CD4-positive, alpha-beta T cell treated with Interleukin-15 for 1 hour (primary cell): ENCODE results near the gene ASPRV1.

Experiments used
- DNase-seq: peaks from one replicate; pipeline ENCODE4 v3.0.0-alpha.2; 2020

The ASPRV1 gene

GRCh38 chr2:69988086-69988635 is 26.7 kb upstream of the ASPRV1 start:
- no peak for DNase-seq

DNA sequence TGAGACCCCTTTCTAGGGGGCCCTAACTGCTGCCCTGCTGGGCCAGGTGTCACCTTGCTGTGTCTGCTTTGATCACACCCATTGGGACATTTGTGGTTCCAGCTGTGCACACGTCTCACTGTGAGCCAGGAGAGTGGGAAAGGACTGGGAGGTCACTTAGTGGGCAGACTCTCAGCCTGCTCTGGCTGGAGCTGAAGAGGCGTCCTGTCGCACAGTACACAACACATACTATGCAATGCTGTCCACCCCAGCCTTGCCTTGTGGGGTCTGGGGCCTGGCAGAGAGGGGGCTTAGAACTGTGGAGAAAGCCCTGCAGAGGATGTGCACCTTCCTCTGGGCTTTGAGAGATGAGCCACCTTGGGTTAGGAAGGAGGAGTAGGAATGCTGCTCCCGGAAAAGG is 25.3 kb upstream of the ASPRV1 start:
- no peak for DNase-seq

DNA sequence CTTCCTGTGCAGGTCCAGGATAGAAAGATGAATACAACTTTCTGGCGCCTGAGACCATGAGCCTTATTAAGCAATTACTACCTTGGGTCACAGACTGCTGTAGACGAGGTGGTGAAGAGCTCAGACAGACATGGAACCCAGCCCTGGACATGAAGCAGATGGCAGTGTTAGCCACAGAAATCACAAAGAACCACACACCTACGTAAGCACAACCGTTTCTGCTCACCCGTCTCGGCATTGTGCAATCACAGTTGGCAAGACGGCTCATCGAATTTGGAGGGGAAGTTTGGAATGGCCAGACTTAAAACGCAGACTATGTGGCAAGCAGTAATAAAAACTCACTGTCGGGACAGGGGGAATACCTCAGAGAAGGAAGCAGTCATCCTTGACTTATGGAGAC is 24.3 kb upstream of the ASPRV1 start:
- peak; percentile 82 for DNase-seq

DNA sequence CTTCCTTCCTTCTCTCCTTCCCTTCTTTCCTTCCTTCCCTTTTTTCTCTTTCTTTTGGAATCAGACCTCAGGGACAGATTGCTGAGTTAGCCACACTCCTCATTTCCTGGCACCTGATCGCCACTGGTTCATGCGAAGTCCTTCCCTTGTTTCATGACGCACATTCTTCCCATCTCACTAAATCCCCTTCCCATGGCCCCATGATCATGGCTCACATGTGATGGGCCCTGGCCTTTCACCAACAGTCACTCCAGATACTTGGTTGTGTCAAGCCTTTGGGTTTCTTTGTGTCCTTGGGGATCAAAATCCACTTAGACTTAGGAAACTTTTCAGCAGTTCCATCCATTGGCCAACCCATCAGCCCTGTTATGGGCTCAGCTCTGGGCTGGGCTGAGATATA is 23.8 kb upstream of the ASPRV1 start:
- no peak for DNase-seq

GRCh38 chr2:69983392-69983966 is 22.0 kb upstream of the ASPRV1 start:
- no peak for DNase-seq

DNA sequence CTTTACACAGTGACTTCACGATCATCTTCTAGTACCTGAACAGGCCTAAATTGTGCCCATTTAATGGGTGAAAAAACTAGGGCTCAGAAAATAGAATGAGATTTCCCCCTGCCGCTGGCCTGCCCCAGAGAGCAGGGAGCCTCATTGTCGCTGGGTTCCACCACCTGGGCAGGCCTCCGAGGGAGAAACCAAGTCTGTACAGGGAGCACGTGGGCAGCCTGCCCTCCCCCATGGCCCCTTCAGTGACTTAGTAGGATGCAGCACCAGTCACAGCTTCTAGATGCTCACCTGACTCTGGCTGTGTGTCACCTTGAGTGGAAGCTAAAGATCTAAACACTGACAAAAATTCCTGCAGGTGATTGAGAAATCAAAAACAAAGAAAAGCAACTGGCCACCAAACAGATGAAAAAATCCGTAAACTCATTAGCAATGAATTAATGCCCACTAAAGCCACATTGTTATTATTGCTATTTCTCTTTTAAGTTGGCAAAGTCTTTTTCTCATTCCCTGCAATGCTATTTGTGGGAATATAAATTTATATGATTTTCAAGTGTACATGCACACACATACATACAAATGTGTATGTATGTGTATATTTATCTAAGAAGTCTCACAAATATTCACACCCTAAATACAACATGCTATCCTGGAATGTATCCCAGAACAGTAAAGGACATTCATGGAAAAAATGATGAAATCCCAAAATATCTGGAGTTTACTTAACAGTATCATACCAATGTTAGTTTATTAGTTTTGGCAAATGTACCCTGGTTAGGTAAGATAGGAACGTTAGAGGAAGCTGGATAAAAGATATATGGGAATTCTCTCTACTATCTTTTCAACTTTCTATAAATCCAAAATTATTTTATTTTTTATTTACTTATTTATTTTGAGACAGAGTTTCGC is 18.7 kb upstream of the ASPRV1 start:
- DNase-seq, result no peak

DNA sequence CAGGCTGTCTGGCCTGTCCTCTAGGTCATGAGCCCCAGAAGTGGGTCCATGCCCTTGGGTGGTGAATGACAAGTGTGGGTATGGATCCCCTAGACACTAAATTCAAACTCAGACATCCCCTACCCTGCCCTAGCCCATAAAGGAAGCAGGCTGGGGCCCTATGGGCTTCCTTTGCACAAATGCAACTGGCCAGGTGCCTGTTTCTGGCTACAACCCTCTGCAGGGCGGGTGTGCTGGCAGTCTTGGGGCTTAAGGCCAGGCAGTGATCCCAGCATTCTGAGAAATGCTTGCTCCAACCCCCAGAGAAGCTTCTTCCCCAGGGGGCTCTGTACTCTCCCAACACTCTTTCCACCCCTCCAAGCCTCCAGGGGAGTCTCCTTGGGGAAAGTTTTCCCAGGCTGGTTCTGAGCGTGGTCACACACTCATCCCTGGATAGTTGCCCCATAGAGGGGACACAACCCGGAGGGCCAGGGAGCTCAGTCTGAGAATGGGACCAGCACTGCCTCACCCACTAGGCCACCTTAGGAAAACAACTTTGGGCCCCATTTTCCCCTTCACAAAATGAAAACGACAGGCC is 16.6 kb upstream of the ASPRV1 start:
- DNase-seq, result no peak

DNA sequence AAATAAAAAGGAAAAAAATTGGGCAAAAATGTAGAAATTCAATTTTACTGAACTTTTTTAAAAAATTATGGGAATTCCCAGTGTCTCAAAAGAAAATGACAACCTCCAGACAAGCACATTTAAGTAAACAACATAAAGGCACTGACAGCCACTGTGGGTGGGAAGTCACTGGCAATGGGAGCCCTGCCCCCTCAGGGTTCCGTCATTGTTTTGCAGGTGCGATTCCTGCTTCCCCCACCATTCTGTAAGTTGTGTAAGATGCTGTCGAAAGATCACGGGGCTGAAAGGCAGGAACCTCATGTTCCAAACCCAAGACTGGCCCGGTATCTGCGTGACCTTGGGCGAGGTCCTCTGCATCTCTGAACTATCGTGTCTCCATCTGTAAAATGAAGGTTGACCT is 15.8 kb upstream of the ASPRV1 start:
- DNase-seq, result no peak

DNA sequence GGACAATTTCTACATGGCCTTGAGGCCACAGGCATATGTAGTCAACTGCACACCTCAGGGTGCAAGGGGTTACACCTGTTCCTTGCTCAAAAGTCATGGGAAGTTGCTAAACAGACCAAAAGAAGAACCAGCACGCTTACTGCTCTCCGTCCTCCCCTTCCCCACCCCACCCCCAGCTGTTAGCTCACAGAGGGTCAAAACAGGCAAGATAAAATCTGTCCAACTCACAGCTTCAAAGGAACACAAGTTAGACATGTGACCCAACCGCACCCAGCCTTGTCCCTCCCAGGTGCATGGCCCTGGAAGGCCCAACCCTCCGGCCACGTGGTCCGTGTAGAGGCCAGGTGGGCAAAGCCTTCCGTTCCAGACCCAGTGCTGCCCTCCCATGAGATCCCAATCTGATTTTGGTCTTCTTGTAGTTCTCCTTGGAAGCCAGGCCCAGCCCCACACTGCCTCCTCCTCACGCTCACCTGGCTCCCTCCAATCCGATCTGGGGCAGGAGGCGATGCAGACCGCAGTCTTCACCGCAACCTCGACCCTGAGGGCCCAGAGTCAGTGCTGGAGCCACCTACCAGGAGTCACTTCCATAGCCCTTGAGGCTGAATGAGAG is 14.5 kb upstream of the ASPRV1 start:
- peak; percentile 45 for DNase-seq

DNA sequence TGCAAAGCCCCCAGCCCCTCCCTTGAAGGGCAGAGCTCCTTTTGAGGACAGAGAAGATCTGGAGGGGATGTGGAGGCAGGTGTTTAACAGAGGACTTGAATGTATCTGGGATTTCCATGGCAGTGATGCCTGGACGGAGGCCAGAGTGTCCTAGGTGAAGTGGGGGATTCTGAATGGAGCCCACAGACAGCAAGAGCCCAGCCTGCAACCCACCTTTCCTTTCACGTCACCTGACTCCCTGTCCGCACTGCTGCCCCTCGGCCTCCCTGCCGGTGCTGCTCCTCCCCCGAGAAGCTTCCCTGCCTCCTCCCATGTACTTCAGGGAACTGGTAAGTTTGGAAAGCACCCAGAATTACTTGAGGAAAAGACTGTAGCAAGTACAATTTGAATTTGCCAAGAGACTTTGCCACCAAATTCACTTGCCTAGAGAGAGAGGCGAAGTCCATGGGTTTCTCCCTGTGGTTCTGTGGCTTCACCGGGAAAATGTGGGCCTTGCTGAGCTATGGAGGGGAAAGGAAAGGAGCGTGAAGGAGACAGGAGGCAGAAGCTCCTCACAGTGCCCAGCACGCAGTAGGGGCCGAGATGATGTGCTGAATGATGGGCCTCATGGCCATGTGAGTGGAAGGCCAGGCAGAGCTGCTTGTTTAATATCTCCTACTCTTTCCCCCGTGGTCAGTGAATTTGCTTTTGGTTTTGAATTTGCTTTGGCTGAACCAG is 13.9 kb upstream of the ASPRV1 start:
- DNase-seq, result no peak

GRCh38 chr2:69973335-69973735 is 11.9 kb upstream of the ASPRV1 start:
- no peak for DNase-seq

- no peak for DNase-seq
These were observed 11.4 kb upstream of the ASPRV1 start for GRCh38 chr2:69972822-69973221.

GRCh38 chr2:69969991-69970390 is 8.6 kb upstream of the ASPRV1 start:
- no peak for DNase-seq

GRCh38 chr2:69969126-69969983 is 7.9 kb upstream of the ASPRV1 start:
- DNase-seq, result no peak

DNA sequence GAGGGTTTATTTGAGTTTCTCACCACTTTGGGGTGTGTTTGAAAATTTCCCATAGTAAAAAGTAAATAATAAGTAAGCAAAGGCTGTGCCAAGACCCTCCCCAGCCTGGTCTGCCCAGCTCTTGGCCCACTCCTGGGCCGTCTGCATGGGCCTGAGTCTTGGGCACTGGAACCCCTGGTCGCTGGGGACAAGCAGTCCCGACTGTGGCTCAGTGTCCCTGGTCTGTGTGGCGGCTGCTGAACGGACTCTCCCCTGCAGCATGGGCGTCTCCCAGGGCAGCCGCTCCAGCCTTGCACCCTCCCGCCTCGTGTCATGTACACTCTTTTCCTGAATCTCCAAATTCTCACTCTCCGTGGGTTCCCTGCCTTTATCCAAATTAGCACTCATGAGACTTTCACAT is 7.2 kb upstream of the ASPRV1 start:
- no peak for DNase-seq

- DNase-seq, result no peak
These were observed 5.1 kb upstream of the ASPRV1 start for GRCh38 chr2:69966496-69966895.

- DNase-seq, result no peak
These were observed 4.5 kb upstream of the ASPRV1 start for GRCh38 chr2:69965756-69966445.

DNA sequence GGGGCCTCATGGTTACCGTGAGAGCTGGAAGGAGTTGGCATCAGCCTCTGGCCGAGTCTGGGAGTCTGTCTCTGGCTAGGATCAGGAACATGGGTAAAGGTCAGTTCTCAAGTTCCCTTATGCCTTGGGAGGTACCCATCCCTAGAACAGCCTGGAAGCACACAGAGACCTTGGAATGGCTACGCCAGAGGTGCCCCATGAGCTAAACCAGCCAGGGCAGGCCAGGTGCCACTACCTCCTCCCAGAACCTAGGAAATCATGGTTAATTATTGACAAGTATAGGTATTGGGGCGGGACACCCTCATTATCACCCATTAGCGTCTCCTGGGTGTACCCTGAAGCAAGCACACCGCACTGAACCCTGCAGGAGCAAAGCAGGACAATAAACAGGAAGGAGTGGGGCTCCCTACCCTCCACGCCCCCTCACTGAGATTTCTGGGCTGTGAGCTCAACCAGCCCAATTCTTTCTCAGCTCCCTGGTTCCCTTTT is 3.0 kb upstream of the ASPRV1 start:
- no peak for DNase-seq

- DNase-seq, result no peak
These were observed 1.7 kb upstream of the ASPRV1 start for GRCh38 chr2:69962986-69963730.

DNA sequence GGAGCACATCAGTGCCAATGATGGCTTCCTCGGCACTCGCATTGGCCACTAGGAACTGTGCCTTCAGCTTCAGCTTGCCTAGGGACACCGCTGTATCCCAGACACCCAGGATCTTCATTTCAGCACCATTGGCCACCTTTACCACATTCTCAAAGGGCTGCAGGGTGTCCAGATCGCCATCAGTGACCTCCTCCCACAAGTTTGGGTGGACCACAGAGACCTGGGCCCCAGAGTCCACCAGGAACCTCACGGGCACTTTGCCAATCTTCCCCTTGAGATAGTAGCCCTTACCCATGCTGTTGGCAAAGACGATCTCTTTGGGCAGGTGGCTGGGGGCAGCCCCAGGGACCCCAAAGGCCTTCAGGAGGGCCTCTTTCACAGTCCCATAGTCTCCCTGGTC is 610 bp downstream of the ASPRV1 start:
- DNase-seq, result no peak
